Activated CD8-positive, alpha-beta memory T cell treated with anti-CD3 and anti-CD28 coated beads, Interleukin-2, amount 10 ng/mL, durations not matched to agents 7 days and 5 days (primary cell): ENCODE data around the gene CDC40. TPM values are rescaled to one million over a fixed set of nuclear protein-coding genes. Genes with fewer than 3 reads are reported as not detected.

Experiments used
- ATAC-seq: fragments of 150-1000 bp; cut with Tn5 transposase; one replicate; pipeline ENCODE4 v1.10.0; 2021; ENCODE audit warnings: moderate library complexity
- CTCF ChIA-PET: fragments of 350-600 bp; sonication (Branson Sonifier 250); formaldehyde crosslinking; loops from one replicate; lab custom pipeline; 2021; ENCODE audit warnings: antibody characterized with exemption; lab: Charles Lee
- DNase-seq: peaks from one replicate; pipeline ENCODE4 v3.0.0-alpha.2; 2020
- H3K27ac Mint-ChIP-seq: one replicate; pipeline ENCODE4 v1.8.0; 2021; ENCODE audit warnings: mild to moderate bottlenecking, mixed read lengths
- H3K27me3 Mint-ChIP-seq: one replicate; pipeline ENCODE4 v1.8.0; 2021; ENCODE audit warnings: mixed read lengths
- H3K36me3 Mint-ChIP-seq: one replicate; pipeline ENCODE4 v1.8.0; 2021; ENCODE audit warnings: mild to moderate bottlenecking, mixed read lengths
- H3K4me1 Mint-ChIP-seq: one replicate; pipeline ENCODE4 v1.8.0; 2021; ENCODE audit warnings: mixed read lengths
- H3K4me3 Mint-ChIP-seq: one replicate; pipeline ENCODE4 v1.8.0; 2021; ENCODE audit warnings: mild to moderate bottlenecking, moderate library complexity, mixed read lengths
- H3K9me3 Mint-ChIP-seq: one replicate; pipeline ENCODE4 v1.8.0; 2022; ENCODE audit warnings: low read depth, mixed read lengths
- total RNA-seq, 2 experiments: library from RNA; stranded (reverse); gene quantifications; one replicate each; pipeline ENCODE4 v1.2.3, GENCODE V29; 2021

CDC40 gene
- total RNA-seq, 2 experiments from 2014 or later = 26.3 to 27.9 TPM

- ATAC-seq = no peak
- no peak overlapping the region for H3K27ac Mint-ChIP-seq
- peaks cover 1% of the 10 kb centered on the region for H3K36me3 Mint-ChIP-seq
- CTCF ChIA-PET = no interaction called here
- peaks cover 2% of the 10 kb centered on the region for H3K27me3 Mint-ChIP-seq
- H3K9me3 Mint-ChIP-seq = no peaks in the 10 kb centered on the region
- DNase-seq = no peak
- peaks cover 22% of the 10 kb centered on the region for H3K4me1 Mint-ChIP-seq
- H3K4me3 Mint-ChIP-seq = no peak overlapping the region
Observed at GRCh38 chr6:110183292-110183885, 3.2 kb downstream of the CDC40 start.

DNA sequence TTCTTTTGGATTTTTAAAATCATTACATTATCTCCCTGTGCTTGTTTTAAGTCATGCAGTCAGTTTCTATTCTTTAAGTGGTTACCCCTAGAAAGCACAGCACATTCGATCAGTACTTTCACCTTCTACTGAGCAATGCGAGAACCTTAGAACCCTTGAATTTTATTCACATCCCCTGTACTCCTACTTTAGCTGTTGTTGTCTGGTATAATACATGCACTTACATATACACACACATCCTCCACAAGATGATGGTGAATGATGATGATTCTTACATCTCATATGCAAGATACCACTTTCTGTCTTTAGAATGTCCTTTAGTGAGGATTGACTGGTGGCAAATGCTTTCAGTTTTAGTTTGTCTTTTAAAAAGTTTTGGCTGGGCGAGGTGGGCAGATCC lies 5.7 kb downstream of the CDC40 start:
- H3K9me3 Mint-ChIP-seq = no peaks in the 10 kb centered on the region
- peak; percentile 77 for ATAC-seq
- H3K27me3 Mint-ChIP-seq = no peaks in the 10 kb centered on the region
- H3K36me3 Mint-ChIP-seq = peaks cover 1% of the 10 kb centered on the region
- H3K4me3 Mint-ChIP-seq = peak overlapping the region; percentile 67
- H3K4me1 Mint-ChIP-seq = peaks cover 24% of the 10 kb centered on the region
- peak overlapping the region; percentile 71 for H3K27ac Mint-ChIP-seq
- no peak for DNase-seq
- CTCF ChIA-PET = no interaction called here

- ATAC-seq = no peak
- H3K4me1 Mint-ChIP-seq = peaks cover 24% of the 10 kb centered on the region
- no peak overlapping the region for H3K4me3 Mint-ChIP-seq
- DNase-seq = no peak
- H3K9me3 Mint-ChIP-seq = no peaks in the 10 kb centered on the region
- H3K27me3 Mint-ChIP-seq = no peaks in the 10 kb centered on the region
- CTCF ChIA-PET = interaction anchor here (1.1 kb wide), 1 partner anchor 9 kb away, joined by 4 read pairs; the partner anchor contains the start of gene WASF1
- H3K36me3 Mint-ChIP-seq = peaks cover 4% of the 10 kb centered on the region
- H3K27ac Mint-ChIP-seq = no peak overlapping the region
Observed at GRCh38 chr6:110188791-110189190, 8.6 kb downstream of the CDC40 start.

DNA sequence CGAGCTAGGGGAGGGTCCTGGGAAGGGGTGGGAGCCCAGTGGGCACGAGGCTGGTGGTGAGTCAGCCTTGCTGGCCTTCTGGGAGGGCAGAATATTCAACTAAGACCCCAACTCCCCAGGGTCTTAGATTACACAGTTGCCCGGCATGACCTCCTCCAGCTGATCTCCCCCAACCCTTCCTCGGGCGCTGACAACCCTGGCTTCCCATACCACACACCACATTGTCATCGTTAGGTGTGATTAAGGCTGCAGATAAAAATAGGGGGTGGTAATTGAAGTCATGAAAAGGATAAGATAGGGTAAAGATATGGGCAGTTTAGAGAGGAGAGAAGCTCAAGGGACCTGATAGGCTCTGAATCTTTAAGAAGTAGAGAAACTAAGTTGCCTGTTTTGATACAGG lies 10.5 kb downstream of the CDC40 start:
- DNase-seq (no peak), ATAC-seq (no peak)
- Mint-ChIP-seq H3K27ac (no peak overlapping the region), H3K9me3 (no peaks in the 10 kb centered on the region), H3K36me3 (peaks cover 10% of the 10 kb centered on the region), H3K27me3 (no peaks in the 10 kb centered on the region), H3K4me3 (no peak overlapping the region), H3K4me1 (peaks cover 16% of the 10 kb centered on the region)
- CTCF ChIA-PET = no interaction called here

- H3K4me3 Mint-ChIP-seq = no peak overlapping the region
- H3K9me3 Mint-ChIP-seq = no peaks in the 10 kb centered on the region
- H3K27ac Mint-ChIP-seq = no peak overlapping the region
- DNase-seq = no peak
- H3K27me3 Mint-ChIP-seq = no peaks in the 10 kb centered on the region
- peaks cover 10% of the 10 kb centered on the region for H3K36me3 Mint-ChIP-seq
- no peak for ATAC-seq
- CTCF ChIA-PET = no interaction called here
- peaks cover 10% of the 10 kb centered on the region for H3K4me1 Mint-ChIP-seq
Observed at GRCh38 chr6:110191477-110191876, 11.2 kb downstream of the CDC40 start.

DNA sequence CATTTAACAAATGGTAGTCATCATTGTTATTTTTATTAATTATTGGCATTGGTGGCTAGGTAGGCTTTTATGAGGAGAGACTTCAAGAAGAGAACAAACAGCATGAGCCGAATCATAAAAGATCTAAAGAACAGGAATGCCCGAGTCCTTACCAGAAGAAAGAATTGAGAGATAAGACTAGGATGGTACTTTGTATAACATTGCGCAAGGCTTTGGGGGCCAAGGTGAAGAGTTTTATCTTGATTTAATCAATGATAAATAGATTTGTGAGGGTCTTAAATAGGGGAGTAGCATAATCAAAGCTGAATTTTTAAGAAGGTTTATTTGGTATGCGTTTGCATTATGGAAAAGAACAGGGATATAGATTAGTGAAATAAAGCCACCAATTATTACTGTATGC lies 15.4 kb downstream of the CDC40 start:
- H3K36me3 Mint-ChIP-seq = peaks cover 10% of the 10 kb centered on the region
- ATAC-seq = no peak
- no peak for DNase-seq
- H3K4me3 Mint-ChIP-seq = no peak overlapping the region
- H3K27me3 Mint-ChIP-seq = no peaks in the 10 kb centered on the region
- H3K4me1 Mint-ChIP-seq = no peaks in the 10 kb centered on the region
- no peaks in the 10 kb centered on the region for H3K9me3 Mint-ChIP-seq
- no peak overlapping the region for H3K27ac Mint-ChIP-seq
- CTCF ChIA-PET = no interaction called here

- Mint-ChIP-seq H3K36me3 (peaks cover 10% of the 10 kb centered on the region), H3K4me1 (no peaks in the 10 kb centered on the region)
- ATAC-seq = no peak
Observed at GRCh38 chr6:110196874-110197273, 16.6 kb downstream of the CDC40 start.

DNA sequence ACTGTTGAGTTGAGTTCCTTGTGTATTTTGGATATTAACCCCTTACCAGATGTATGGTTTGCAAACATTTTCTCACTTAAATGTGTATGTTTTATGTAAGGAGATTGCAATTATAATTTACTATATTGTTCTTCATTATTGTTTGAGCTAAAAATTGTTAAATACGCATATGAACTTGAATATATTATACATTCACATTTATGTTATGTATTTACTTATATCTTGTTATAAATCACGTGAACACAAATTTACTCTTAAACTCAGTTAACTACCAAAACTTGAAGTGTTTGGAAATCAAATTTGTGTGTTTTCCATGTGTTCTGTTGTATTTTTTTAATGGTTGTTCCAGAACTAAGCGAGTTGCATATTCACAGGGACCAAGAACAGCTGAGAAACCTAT lies 18.3 kb downstream of the CDC40 start:
- H3K27ac Mint-ChIP-seq = no peak overlapping the region
- no peak for DNase-seq
- no peak for ATAC-seq
- no peaks in the 10 kb centered on the region for H3K9me3 Mint-ChIP-seq
- no peaks in the 10 kb centered on the region for H3K27me3 Mint-ChIP-seq
- peaks cover 11% of the 10 kb centered on the region for H3K36me3 Mint-ChIP-seq
- CTCF ChIA-PET = interaction anchor here (1.4 to 2.1 kb wide), 2 partner anchors 18 to 24 kb away, joined by 4 read pairs; partner anchors contain the start of gene CDC40
- H3K4me1 Mint-ChIP-seq = no peaks in the 10 kb centered on the region
- no peak overlapping the region for H3K4me3 Mint-ChIP-seq

More at GRCh38 chr6:110196874-110197273, 16.6 kb downstream of the CDC40 start:
- Mint-ChIP-seq H3K27ac (no peak overlapping the region), H3K9me3 (no peaks in the 10 kb centered on the region), H3K4me3 (no peak overlapping the region), H3K27me3 (no peaks in the 10 kb centered on the region)
- no peak for DNase-seq
- CTCF ChIA-PET = interaction anchor here (1.4 kb wide), 1 partner anchor 17 kb away, joined by 4 read pairs; the partner anchor contains the start of gene CDC40

DNA sequence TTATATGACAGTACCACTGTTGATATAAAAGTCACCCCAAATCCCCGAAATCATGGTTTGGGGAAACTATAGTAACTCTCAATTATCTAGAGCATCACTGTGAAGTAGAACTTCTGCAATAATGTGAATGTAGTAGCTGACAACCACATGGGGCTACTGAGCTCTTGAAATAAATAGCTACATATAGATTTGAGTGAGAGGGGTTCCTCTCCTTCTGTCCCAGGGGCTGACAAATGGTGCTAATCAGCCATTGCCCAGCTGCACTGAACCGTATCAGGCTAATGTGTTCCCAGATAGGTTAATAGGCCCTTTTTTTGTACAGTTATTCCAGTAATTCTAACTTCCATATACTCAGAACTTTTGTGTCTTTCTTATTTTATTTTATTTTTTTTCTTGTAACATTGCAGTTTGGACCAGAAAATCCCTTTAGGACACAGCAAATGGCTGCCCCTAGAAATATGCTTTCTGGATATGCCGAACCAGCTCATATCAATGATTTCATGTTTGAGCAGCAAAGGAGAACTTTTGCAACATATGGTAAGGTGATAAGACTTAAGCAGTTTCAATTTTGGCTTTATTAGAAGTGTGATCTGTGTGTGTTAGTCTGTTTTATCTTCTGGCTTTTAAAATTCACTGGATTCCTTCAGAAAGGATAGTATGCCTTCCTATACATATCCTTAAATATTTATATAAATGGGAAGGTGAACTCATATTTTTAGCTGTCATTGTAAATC lies 21.1 kb downstream of the CDC40 start:
- no peaks in the 10 kb centered on the region for H3K27me3 Mint-ChIP-seq
- H3K36me3 Mint-ChIP-seq = peaks cover 6% of the 10 kb centered on the region
- no peaks in the 10 kb centered on the region for H3K9me3 Mint-ChIP-seq
- no peak for ATAC-seq
- H3K4me1 Mint-ChIP-seq = no peaks in the 10 kb centered on the region
- DNase-seq = no peak
- no peak overlapping the region for H3K27ac Mint-ChIP-seq
- CTCF ChIA-PET = no interaction called here
- H3K4me3 Mint-ChIP-seq = no peak overlapping the region

DNA sequence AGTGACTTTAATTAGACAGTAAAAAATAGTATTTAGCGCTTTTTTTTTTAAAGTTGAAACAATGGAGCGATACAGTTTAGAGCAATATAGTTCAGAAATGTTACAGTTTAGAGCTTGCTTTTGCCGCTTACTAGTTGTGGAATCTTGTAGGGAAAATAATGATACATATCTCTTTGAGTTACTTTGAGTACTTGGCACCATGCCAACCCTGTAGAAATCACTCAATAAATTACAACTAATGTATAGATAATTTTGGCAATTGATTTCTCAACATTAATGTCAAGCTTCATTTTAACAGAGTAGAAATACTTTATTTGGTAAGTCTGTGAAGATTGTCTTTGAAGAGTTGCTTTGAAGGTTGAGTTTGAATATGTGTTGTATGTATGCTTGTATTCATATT lies 27.4 kb downstream of the CDC40 start:
- Mint-ChIP-seq H3K27ac (no peak overlapping the region), H3K4me1 (no peaks in the 10 kb centered on the region), H3K36me3 (peaks cover 24% of the 10 kb centered on the region), H3K4me3 (no peak overlapping the region), H3K27me3 (no peaks in the 10 kb centered on the region), H3K9me3 (no peaks in the 10 kb centered on the region)
- DNase-seq (no peak), ATAC-seq (no peak)
- CTCF ChIA-PET = interaction anchor here (2.3 kb wide), 1 partner anchor 28 kb away, joined by 8 read pairs; the partner anchor contains the start of genes CDC40 and WASF1

GRCh38 chr6:110211753-110212152 lies 31.5 kb downstream of the CDC40 start:
- no peak overlapping the region for H3K27ac Mint-ChIP-seq
- CTCF ChIA-PET = no interaction called here
- no peak overlapping the region for H3K4me3 Mint-ChIP-seq
- H3K4me1 Mint-ChIP-seq = no peaks in the 10 kb centered on the region
- H3K36me3 Mint-ChIP-seq = peaks cover 37% of the 10 kb centered on the region
- no peaks in the 10 kb centered on the region for H3K27me3 Mint-ChIP-seq
- no peak for ATAC-seq
- no peak for DNase-seq
- no peaks in the 10 kb centered on the region for H3K9me3 Mint-ChIP-seq

GRCh38 chr6:110214338-110214737 lies 34.1 kb downstream of the CDC40 start:
- Mint-ChIP-seq H3K4me1 (no peaks in the 10 kb centered on the region), H3K36me3 (peaks cover 39% of the 10 kb centered on the region), H3K27ac (no peak overlapping the region), H3K27me3 (no peaks in the 10 kb centered on the region), H3K4me3 (no peak overlapping the region), H3K9me3 (no peaks in the 10 kb centered on the region)
- CTCF ChIA-PET = no interaction called here
- ATAC-seq = no peak
- no peak for DNase-seq

DNA sequence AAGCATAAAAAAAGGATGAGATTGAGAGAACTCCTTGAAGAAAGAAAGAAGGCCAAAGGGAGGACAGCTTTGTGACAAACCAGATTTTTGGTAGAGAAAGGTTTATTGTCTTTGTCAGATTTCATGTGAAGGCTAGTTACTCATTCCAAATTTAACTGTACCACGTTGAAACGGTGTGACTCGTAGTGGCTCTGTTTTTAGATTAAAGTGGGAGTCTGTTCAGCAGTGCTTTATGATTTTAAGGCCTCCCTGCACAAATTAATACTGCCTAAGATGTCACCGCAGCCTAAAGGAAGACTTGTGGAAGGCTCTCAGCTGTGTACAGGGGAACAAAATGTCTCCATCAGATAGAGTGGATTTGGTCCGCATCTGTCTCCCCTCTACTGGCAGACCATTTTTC lies 35.9 kb downstream of the CDC40 start:
- CTCF ChIA-PET = no interaction called here
- H3K36me3 Mint-ChIP-seq = peaks cover 48% of the 10 kb centered on the region
- no peaks in the 10 kb centered on the region for H3K9me3 Mint-ChIP-seq
- no peaks in the 10 kb centered on the region for H3K27me3 Mint-ChIP-seq
- no peak for ATAC-seq
- H3K27ac Mint-ChIP-seq = no peak overlapping the region
- no peak for DNase-seq
- no peaks in the 10 kb centered on the region for H3K4me1 Mint-ChIP-seq
- H3K4me3 Mint-ChIP-seq = no peak overlapping the region

- CTCF ChIA-PET = interaction anchor here (0.9 to 1.0 kb wide), 2 partner anchors 11 to 37 kb away, joined by 3 read pairs; partner anchors contain the start of gene CDC40
- Mint-ChIP-seq H3K9me3 (no peaks in the 10 kb centered on the region), H3K36me3 (peaks cover 43% of the 10 kb centered on the region), H3K4me1 (no peaks in the 10 kb centered on the region), H3K27ac (no peak overlapping the region), H3K4me3 (no peak overlapping the region), H3K27me3 (no peaks in the 10 kb centered on the region)
- no peak for DNase-seq
- ATAC-seq = no peak
Observed at GRCh38 chr6:110217266-110217665, 37.0 kb downstream of the CDC40 start.
